ENCODE results near the gene ZBP1. TPM values are rescaled to one million over a fixed set of nuclear protein-coding genes. Genes with fewer than 3 reads are reported as not detected.

Gene ZBP1, protein sequence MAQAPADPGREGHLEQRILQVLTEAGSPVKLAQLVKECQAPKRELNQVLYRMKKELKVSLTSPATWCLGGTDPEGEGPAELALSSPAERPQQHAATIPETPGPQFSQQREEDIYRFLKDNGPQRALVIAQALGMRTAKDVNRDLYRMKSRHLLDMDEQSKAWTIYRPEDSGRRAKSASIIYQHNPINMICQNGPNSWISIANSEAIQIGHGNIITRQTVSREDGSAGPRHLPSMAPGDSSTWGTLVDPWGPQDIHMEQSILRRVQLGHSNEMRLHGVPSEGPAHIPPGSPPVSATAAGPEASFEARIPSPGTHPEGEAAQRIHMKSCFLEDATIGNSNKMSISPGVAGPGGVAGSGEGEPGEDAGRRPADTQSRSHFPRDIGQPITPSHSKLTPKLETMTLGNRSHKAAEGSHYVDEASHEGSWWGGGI
- not detected in 2 replicates for total RNA-seq

DNA sequence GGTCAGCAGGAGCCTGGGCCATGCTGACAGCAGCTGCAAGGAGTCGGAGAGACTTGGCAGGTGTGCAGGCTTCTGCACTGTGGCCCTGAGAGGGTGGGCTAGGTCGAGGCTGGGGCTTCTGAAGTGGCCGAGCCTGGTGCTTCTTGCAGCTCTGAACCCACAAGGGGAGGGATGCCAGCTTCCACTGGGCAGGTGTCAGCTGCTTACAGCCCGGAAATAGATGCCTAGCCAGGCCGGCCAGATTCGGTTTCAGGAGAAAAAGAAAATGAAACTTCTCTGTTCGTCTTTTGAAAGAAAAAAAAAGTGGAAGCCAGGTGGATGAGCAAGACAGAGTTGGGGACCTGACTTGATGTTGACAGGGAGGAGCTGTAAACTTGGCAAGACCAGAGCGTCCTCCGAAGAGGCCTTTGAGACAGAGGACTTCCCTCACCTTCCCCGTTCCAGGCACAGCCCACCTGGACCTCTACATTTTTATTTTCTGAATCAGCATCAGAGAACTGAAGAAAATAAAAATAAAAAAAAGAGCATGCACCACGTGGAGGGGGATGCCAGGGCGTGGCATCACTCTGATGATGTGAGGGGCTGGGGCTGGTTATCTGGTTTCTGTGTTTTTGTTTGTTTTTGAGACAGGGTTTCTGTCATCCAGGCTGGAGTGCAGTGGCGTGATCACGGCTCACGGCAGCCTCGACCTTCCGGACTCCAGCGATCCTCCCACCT is at the start of gene ZBP1:
Gene ZBP1, minus strand, starts transcription at position 153 of the 717 bp plus-strand sequence. Its CDS starts 131 bp downstream, at position 22.

DNA sequence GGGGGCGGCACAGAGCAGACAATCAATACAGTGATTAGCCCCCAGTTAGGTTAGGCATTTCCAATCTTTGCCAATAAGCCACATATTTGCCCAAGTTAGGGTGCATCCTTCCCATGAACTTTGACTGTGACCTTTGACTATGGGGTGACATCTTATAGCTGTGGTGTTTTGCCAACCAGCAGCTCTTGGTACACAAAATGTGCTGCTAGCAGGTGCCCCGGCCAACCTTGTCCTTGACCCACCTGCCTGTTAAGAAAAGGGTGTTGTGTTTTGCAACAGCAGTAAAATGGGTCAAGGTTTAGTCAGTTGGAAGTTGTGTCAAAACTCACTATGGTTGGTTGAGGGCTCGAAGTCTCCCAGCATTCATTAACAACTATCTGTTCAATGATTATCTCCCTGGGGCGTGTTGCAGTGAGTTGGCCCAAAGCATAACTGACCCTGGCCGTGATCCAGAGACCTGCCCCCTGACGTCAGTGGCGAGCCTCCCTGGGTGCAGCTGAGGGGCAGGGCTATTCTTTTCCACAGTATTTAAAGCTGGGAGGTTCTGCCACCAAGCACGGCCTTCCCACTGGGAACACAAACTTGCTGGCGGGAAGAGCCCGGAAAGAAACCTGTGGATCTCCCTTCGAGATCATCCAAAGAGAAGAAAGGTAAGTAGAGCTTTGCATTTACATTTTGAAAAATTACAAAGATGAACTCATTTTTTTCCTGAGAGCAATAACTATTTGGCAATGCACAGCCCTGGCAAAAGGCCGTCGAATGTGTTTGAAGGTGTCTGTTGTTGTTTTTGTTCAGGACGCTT is 59.5 kb downstream of the ZBP1 start, which contains the start of gene PCK1:
Gene PCK1, plus strand, starts transcription at position 557 of the 802 bp plus-strand sequence. CDS start 302 bp downstream, outside the sequence.

Other genes with a start within 250 kb of the ZBP1 start
- 4.5 and 13.3 TPM in 2 replicates for gene RBM38, start 229.0 kb downstream of the ZBP1 start, total RNA-seq
- gene CTCFL, start 95.3 kb downstream of the ZBP1 start, total RNA-seq = not detected in 2 replicates
- not detected in 2 replicates for gene PCK1, start 59.3 kb downstream of the ZBP1 start, total RNA-seq
- 9.0 and 20.5 TPM in 2 replicates for gene PMEPA1, start 89.6 kb upstream of the ZBP1 start, total RNA-seq

Measured in smooth muscle cell of the umbilical artery (primary cell).